ENCODE measurements around the gene COL6A3.

DNA sequence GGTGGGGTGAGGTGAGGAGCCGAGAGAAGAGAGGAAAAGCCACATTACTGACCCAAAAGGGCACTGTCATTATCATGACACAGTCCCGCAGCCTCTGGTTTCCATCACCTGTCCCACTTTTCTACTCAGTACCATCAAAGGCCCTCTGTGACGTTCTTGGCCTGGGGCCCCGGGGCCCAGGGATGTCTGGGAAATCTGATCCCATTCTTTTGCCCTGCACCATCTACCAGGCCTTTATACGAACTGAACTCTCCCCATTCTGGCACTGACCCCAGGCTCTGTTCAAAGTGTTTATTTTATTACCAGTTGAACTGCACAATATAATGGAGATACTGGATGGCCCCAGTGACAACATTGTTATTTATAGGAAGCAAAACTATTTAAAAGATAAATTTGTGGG is 89.1 kb downstream of the COL6A3 start:
- TF ChIP-seq, protein P1, sequence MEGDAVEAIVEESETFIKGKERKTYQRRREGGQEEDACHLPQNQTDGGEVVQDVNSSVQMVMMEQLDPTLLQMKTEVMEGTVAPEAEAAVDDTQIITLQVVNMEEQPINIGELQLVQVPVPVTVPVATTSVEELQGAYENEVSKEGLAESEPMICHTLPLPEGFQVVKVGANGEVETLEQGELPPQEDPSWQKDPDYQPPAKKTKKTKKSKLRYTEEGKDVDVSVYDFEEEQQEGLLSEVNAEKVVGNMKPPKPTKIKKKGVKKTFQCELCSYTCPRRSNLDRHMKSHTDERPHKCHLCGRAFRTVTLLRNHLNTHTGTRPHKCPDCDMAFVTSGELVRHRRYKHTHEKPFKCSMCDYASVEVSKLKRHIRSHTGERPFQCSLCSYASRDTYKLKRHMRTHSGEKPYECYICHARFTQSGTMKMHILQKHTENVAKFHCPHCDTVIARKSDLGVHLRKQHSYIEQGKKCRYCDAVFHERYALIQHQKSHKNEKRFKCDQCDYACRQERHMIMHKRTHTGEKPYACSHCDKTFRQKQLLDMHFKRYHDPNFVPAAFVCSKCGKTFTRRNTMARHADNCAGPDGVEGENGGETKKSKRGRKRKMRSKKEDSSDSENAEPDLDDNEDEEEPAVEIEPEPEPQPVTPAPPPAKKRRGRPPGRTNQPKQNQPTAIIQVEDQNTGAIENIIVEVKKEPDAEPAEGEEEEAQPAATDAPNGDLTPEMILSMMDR (IDR thresholded peaks at IDR 0.05) = no peak
- TF ChIP-seq POLR2A (IDR thresholded peaks at IDR 0.05) = no peak
